GM23338 (cell line): ENCODE data around the gene ZNF280D.

Experiments used
- CTCF ChIP-seq, 2 experiments: fragments of 200-600 bp in 1 of 2; sonication (generic) in 1 of 2; conservative IDR thresholded peaks; 2 replicates each; pipeline versions ENCODE4 v1.5.1 to v1.6.1; 2016 to 2017; ENCODE audit warnings: antibody characterized with exemption in 2 of 2, low read depth in 2 of 2, mild to moderate bottlenecking in 2 of 2, moderate library complexity in 1 of 2
- POLR2AphosphoS5 ChIP-seq: IDR thresholded peaks from 2 replicates; pipeline ENCODE4 v1.6.1; 2016; ENCODE audit warnings: antibody characterized with exemption, low read depth
- TF ChIP-seq, protein P1 (sequence below): IDR thresholded peaks from one replicate; pipeline ENCODE4 v1.6.1; 2018; ENCODE audit warnings: antibody characterized with exemption; ENCODE audit not compliant: unreplicated experiment

- TF ChIP-seq CTCF (conservative IDR thresholded peaks at IDR 0.05; ENCODE audit: low read depth in 2 of 2) (no peak), POLR2AphosphoS5 (no peak)
- TF ChIP-seq, protein P1, sequence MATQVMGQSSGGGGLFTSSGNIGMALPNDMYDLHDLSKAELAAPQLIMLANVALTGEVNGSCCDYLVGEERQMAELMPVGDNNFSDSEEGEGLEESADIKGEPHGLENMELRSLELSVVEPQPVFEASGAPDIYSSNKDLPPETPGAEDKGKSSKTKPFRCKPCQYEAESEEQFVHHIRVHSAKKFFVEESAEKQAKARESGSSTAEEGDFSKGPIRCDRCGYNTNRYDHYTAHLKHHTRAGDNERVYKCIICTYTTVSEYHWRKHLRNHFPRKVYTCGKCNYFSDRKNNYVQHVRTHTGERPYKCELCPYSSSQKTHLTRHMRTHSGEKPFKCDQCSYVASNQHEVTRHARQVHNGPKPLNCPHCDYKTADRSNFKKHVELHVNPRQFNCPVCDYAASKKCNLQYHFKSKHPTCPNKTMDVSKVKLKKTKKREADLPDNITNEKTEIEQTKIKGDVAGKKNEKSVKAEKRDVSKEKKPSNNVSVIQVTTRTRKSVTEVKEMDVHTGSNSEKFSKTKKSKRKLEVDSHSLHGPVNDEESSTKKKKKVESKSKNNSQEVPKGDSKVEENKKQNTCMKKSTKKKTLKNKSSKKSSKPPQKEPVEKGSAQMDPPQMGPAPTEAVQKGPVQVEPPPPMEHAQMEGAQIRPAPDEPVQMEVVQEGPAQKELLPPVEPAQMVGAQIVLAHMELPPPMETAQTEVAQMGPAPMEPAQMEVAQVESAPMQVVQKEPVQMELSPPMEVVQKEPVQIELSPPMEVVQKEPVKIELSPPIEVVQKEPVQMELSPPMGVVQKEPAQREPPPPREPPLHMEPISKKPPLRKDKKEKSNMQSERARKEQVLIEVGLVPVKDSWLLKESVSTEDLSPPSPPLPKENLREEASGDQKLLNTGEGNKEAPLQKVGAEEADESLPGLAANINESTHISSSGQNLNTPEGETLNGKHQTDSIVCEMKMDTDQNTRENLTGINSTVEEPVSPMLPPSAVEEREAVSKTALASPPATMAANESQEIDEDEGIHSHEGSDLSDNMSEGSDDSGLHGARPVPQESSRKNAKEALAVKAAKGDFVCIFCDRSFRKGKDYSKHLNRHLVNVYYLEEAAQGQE, result no peak
These were observed 3.7 kb downstream of the ZNF280D start for GRCh38 chr15:56729561-56729960.
